ENCODE data around the gene PARP1. TPM values are rescaled to one million over a fixed set of nuclear protein-coding genes. Genes with fewer than 3 reads are reported as not detected.

The PARP1 gene
- total RNA-seq, 1 donor, result 34.1 TPM

DNA sequence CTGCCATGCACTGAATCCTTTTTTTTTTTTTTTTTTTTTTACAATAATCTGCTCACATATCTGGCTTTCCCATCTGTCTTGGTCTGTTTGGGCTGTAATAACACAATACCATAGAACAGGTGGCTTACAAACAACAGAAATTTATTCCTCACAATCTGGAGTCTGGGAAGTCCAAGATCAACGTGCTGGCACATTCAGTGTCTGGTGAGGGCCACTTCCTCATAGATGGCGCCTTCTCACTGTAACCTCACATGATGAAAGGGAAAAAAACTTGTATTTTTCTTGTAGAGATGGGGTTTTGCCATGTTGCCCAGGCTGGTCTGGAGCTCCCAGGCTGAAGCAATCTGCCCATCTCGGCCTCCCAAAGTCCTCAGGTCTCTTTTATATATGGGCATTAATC is 13.0 kb upstream of the PARP1 start:
- Histone ChIP-seq H3K4me1 (ENCODE audit: insufficient read depth, low read length) (peaks cover 10% of the 10 kb centered on the region), H3K27me3 (ENCODE audit: insufficient read depth, low read length) (peaks cover 3% of the 10 kb centered on the region), H3K9me3 (ENCODE audit: low read depth, low read length) (no peaks in the 10 kb centered on the region), H3K4me3 (ENCODE audit: low read length) (no peak overlapping the region)

DNA sequence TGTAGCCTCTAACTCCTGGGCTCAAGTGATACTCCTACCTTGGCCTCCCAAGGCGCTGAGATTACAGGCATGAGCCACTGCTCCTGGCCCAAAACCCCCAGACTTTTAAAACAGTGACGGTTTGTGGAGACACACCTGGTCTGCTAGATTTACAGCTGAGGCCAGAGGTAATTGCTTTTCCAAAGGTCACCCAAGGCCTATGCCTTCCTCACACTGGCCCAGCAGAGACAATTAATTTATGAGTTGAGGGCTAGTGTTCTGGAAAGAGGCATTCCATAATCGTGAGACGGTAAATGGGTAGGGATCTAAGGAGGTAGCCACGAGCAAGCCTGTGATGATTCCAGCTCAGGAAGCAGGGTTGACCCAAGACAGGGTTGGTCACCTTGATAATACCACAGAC is 12.4 kb upstream of the PARP1 start:
- Histone ChIP-seq H3K4me1 (ENCODE audit: insufficient read depth, low read length) (peaks cover 8% of the 10 kb centered on the region), H3K9me3 (ENCODE audit: low read depth, low read length) (no peaks in the 10 kb centered on the region), H3K27me3 (ENCODE audit: insufficient read depth, low read length) (peaks cover 3% of the 10 kb centered on the region), H3K4me3 (ENCODE audit: low read length) (no peak overlapping the region)

DNA sequence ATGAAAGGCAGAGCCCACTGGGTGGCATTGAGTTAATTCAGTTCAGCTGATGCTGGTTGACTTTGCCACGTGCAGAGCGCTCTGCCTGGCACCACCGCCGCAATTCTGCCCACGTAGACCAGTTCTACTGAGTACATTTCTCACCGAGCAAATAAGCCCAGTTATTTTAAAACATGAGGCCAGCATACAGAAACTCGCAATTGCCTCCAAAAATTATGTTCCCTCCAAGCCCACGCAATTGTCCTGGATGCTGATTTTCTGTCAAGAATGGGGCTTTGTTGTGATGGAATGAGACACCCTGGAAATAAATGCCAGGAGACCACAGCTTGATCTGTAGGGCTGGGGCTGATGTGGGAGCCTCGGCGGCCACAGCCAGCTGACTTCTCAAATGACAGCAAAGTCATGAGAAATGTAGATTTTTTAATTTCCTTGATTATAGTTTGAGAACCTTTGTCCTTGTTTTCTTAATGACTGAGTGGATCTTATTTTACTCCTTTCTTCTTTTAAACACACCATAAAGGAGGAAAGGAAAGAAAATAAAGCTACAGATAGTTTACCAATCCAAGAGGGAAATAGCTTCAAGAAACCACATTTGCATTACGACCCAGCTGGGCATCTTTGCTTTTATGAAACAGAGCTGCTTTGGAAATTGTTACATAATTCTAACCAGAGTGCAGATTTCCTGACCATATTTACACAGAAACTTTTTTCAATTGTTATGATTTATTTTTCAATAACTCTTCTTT is 11.6 kb upstream of the PARP1 start:
- no peaks in the 10 kb centered on the region for H3K27me3 ChIP-seq (ENCODE audit: insufficient read depth, low read length)
- H3K4me1 ChIP-seq (ENCODE audit: insufficient read depth, low read length), result no peaks in the 10 kb centered on the region
- H3K9me3 ChIP-seq (ENCODE audit: low read depth, low read length), result no peaks in the 10 kb centered on the region

DNA sequence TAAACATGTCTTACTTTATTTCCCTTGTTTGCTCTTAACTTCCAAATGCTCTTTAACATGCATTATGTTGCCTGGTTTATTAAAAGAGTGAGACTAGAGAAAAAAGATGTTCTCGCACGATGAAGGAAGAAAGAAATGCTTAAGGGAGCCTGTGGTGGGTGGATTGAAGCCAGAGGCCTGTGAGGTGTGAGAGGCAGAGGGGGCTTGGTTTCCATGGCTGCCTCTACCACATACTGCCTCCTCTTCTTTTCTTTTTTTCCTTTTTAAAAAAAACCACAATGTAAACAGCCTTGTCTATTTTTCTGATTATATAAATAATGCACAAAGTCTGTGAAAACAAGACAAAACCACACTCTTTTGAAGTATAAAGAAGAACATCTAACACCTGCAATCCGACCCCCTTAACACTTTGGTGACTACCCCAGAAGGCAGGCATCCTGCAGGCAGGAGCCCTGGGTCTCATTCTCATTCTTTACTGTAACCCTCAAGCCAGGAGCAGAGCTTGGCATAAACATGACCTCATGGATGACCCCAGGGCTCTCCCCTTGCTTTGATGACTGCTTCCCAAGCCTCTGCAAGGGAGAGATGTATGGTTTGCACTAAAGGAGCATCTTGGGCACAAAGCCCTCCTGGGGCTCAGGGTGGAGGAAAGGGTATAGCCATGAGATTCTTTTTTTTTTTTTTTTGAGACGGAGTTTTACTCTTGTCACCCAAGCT is 10.1 kb upstream of the PARP1 start:
- Histone ChIP-seq H3K9me3 (ENCODE audit: low read depth, low read length) (no peaks in the 10 kb centered on the region), H3K27me3 (ENCODE audit: insufficient read depth, low read length) (no peaks in the 10 kb centered on the region), H3K4me3 (ENCODE audit: low read length) (no peak overlapping the region), H3K4me1 (ENCODE audit: insufficient read depth, low read length) (no peaks in the 10 kb centered on the region)

More for the DNA sequence above, 11.6 kb upstream of the PARP1 start:
- no peak overlapping the region for H3K4me3 ChIP-seq (ENCODE audit: low read length)

DNA sequence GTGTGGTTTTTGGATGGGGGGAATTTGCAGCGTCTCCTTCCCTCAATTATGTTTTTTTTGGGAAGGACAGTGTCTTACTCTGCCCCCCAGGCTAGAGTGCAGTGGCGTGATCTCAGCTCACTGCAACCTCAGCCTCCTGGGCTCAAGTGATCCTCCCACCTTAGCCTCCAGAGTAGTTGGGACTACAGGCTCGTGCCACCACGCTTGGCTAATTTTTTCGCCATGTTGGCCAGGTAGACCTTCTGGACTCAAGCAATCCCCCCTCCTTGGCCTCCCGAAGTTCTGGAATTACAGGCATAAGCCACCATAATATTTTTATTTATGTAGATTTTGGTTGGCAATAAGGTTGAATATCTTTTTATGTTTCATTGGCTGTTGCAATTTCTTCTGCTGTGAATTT is 9.5 kb upstream of the PARP1 start:
- H3K4me3 ChIP-seq (ENCODE audit: low read length), result no peak overlapping the region
- H3K4me1 ChIP-seq (ENCODE audit: insufficient read depth, low read length), result no peaks in the 10 kb centered on the region
- no peaks in the 10 kb centered on the region for H3K27me3 ChIP-seq (ENCODE audit: insufficient read depth, low read length)
- H3K9me3 ChIP-seq (ENCODE audit: low read depth, low read length), result no peaks in the 10 kb centered on the region

DNA sequence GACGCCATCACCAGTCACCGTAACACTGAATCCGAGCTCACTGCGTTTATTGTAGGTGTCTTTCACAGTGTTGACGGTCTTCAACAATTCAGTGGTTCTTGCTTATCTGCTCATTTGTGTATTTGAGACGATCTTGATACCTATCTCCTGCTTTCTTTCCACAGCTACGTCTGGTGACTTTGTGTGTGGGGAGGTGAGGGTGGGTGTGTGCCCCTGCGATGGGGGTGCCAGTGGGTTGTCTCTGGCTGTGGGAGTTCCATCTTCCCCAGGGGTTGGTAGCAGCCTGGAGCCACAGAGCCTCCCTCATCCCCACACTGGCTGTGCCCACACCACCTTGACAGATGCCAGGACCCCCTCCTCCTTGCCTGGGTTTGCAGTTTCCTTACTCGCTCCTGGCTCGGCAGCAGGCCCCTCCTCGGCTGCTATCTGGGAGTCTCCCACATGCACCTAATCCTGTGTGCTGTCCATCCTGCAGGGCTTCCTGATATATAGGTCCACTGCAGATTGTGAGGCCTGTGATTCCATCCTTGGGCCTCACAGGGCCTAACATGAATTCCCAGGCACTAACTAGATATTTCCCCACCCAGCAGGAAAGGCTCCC is 6.3 kb upstream of the PARP1 start:
- Histone ChIP-seq H3K4me3 (ENCODE audit: low read length) (no peak overlapping the region), H3K4me1 (ENCODE audit: insufficient read depth, low read length) (no peaks in the 10 kb centered on the region), H3K9me3 (ENCODE audit: low read depth, low read length) (no peaks in the 10 kb centered on the region), H3K27me3 (ENCODE audit: insufficient read depth, low read length) (no peaks in the 10 kb centered on the region)

DNA sequence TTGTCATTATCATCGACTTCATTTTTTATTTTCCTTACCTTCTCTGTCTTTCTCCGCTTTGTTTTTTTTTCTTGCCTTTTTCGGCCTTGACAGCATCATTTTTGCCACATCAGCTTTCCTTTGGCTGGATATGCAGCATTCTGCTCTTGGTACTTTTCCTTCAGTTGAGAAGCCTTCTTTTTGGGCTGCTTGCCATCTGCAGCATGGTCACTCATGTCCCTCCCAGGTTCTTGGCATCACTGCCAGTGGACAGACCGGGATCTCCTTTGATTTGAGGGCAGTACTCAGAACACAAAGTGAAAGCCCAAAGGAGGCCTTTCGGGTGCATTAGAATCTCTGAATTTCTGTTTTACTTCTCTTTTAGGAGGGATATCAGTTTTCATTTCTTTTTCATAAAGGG is 3.7 kb upstream of the PARP1 start:
- H3K9me3 ChIP-seq (ENCODE audit: low read depth, low read length), result no peaks in the 10 kb centered on the region
- H3K27me3 ChIP-seq (ENCODE audit: insufficient read depth, low read length), result no peaks in the 10 kb centered on the region
- no peak overlapping the region for H3K4me3 ChIP-seq (ENCODE audit: low read length)
- peaks cover 14% of the 10 kb centered on the region for H3K4me1 ChIP-seq (ENCODE audit: insufficient read depth, low read length)

DNA sequence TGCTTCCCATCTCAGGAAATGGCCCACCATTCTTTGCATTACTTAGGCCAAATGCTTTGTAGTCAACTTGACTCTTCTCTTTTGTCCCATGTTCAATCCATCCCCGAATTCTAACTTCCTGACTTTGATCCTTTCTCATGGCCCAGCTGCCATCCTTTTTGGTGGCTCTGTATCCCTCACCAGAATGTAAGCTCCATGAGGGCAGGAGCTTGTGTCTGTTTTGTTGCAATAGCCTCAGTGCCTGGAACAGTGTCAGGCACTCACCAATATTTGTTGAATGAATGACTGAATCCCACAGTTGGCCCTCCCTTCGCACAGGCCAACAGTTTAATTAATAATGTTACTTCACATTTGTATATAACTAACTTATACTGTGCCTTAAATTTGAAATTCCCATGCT is 3.1 kb upstream of the PARP1 start:
- Histone ChIP-seq H3K9me3 (ENCODE audit: low read depth, low read length) (no peaks in the 10 kb centered on the region), H3K4me3 (ENCODE audit: low read length) (no peak overlapping the region), H3K27me3 (ENCODE audit: insufficient read depth, low read length) (no peaks in the 10 kb centered on the region), H3K4me1 (ENCODE audit: insufficient read depth, low read length) (peaks cover 21% of the 10 kb centered on the region)

DNA sequence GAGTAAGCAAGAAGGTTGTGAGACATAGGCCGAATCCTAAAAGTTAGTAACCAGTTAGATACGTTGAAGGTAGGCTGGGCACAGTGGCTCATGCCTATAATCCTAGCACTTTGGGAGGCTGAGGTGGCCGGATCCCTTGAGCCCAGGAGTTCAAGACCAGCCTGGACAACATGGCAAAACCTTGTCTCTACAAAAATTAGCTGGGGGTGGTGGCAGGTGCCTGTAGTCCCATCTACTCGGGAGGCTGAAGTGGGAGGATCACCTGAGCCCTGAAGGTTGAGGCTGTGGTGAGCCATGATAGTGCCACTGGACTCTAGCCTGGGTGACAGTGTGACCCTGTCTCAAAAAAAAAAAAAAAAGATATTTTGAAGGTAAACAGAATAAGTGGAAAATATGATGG is 1.5 kb upstream of the PARP1 start:
- Histone ChIP-seq H3K4me1 (ENCODE audit: insufficient read depth, low read length) (peaks cover 36% of the 10 kb centered on the region), H3K9me3 (ENCODE audit: low read depth, low read length) (no peaks in the 10 kb centered on the region), H3K27me3 (ENCODE audit: insufficient read depth, low read length) (no peaks in the 10 kb centered on the region), H3K4me3 (ENCODE audit: low read length) (no peak overlapping the region)

DNA sequence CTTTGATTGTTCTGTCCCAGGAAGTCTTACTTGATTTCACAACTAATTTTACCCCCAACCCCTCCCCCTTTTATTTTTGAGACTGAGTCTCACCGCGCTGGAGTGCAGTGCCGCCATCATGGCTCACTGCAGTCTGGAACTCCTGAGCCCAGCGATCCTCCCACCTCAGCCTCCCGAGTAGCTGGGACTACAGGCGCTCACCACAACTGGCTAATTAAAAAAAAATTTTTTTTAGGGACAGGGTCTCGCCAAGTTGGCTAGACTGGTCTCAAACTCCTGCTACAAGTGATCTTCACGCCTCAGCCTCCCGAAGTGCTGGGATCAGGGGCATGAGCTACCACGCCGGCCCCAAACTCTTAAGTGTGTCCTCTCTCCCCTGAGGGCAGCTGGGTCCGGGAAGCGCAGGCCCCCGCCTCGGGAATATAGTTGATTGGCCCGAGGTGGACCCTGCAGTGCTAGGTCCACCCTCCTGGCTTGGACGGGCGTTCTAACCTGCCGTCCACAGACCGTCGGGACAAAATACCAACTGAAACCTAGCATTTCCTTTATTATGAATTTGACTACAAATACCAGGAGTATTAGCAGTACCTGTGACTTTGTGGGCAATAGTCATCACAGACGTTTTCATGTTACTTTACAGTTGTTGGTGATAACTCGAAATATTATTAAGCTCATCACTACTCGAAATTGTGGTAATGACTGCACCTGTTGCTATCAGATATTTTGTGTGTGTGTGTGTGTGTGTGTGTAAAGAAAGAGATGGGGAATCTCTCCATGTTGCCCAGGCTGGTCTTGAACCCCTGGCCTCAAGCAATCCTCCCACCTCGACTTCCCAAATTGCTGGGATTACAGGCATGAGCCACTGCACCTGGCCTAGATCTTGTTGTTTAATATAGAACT is 642 bp upstream of the PARP1 start:
- H3K27me3 ChIP-seq (ENCODE audit: insufficient read depth, low read length), result no peaks in the 10 kb centered on the region
- H3K4me3 ChIP-seq (ENCODE audit: low read length), result peak overlapping the region; percentile 86
- peaks cover 45% of the 10 kb centered on the region for H3K4me1 ChIP-seq (ENCODE audit: insufficient read depth, low read length)
- no peaks in the 10 kb centered on the region for H3K9me3 ChIP-seq (ENCODE audit: low read depth, low read length)

DNA sequence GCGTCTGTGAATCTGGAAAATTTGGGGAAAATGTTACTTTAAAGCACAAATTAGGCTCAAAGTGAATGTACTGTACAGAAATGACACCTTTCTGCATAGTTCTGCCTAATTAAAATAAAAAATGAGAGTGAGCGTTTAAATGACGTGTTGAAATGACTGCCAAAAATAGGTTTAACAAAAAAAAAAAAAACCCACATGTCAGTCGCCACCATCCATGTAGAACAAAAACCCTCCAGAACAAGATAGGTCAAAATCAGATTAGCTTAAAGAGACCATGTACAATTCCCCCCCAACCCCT is 745 bp downstream of the PARP1 start:
- Histone ChIP-seq H3K9me3 (ENCODE audit: low read depth, low read length) (no peaks in the 10 kb centered on the region), H3K4me1 (ENCODE audit: insufficient read depth, low read length) (peaks cover 54% of the 10 kb centered on the region), H3K27me3 (ENCODE audit: insufficient read depth, low read length) (no peaks in the 10 kb centered on the region), H3K4me3 (ENCODE audit: low read length) (peak overlapping the region; percentile 86)

DNA sequence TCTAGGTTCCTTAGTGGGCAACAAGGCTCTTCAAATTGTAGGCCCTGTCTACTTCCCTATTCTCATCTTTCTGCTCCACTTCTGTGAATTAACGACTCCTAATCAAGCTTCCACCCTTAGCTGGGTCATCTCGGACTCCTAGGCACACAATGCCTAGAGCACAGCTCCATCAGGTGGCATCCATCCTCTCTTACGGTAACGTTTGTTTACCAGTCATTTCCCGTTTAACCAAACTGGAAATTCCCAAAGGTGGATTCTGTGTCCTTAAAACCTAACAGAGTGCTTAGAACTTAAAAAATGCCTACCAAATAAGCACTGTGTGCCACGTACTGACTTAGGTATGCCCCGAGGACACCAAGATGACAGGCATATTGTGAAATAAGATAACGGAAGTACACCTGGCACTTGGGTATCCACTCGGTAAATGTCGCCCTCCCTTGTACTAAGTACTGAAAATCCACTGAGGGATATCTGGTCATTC is 1.5 kb downstream of the PARP1 start:
- H3K9me3 ChIP-seq (ENCODE audit: low read depth, low read length), result no peaks in the 10 kb centered on the region
- peaks cover 54% of the 10 kb centered on the region for H3K4me1 ChIP-seq (ENCODE audit: insufficient read depth, low read length)
- H3K27me3 ChIP-seq (ENCODE audit: insufficient read depth, low read length), result no peaks in the 10 kb centered on the region
- peak overlapping the region; percentile 86 for H3K4me3 ChIP-seq (ENCODE audit: low read length)

DNA sequence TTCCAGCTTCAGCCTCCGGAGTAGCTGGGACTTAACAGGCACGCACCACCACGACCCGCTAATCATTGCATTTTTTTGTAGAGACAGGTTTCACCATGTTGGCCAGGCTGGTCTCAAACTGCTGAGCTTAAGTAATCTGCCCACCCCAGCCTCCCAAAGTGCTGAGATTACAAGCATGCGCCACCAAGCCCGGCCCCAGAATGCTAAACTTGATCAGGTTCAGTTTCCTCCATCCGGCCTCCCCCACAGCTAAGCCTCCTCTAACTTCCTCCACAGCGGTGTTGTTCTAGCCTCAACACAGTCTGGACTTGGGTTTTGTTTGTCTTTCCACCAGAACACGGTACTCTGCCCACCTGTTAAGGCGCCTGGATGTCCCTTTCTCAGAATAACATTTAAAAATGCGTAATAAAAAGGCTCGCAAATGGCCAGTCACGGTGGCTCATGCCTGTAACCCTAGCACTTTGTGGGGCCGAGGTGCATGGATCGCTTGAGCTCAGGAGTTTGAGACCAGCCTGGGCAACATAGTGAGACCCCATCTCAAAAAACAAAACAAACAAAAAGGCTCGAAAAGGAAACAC is 2.4 kb downstream of the PARP1 start:
- H3K9me3 ChIP-seq (ENCODE audit: low read depth, low read length), result no peaks in the 10 kb centered on the region
- H3K27me3 ChIP-seq (ENCODE audit: insufficient read depth, low read length), result no peaks in the 10 kb centered on the region
- no peak overlapping the region for H3K4me3 ChIP-seq (ENCODE audit: low read length)
- peaks cover 54% of the 10 kb centered on the region for H3K4me1 ChIP-seq (ENCODE audit: insufficient read depth, low read length)

DNA sequence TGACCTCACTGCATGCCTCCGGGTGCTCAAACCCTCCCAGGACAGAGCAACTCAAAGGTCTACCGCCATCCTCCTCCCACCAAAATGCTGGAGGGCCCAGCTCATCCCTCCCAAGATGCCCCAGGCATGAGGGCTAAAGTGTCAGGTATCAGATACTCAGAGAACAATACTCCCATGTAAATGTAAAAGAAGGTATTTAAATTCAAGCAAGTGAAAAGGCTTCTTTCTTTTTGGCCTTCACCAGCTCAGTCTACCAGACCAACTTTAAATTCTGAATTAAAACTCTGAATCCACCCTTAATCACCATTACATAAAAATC is 3.0 kb downstream of the PARP1 start:
- H3K27me3 ChIP-seq (ENCODE audit: insufficient read depth, low read length), result no peaks in the 10 kb centered on the region
- no peaks in the 10 kb centered on the region for H3K9me3 ChIP-seq (ENCODE audit: low read depth, low read length)
- peaks cover 54% of the 10 kb centered on the region for H3K4me1 ChIP-seq (ENCODE audit: insufficient read depth, low read length)
- H3K4me3 ChIP-seq (ENCODE audit: low read length), result no peak overlapping the region

Data from mononuclear cell (primary cell).